ENCODE results near the gene S100A13.
"Not testable (repeated sequence)": the region's sequence is repeated elsewhere in the genome, so short reads cannot be mapped to it uniquely, and the experiment has no call there.

S100A13 gene

GRCh38 chr1:153582836-153583235 lies 44.5 kb downstream of the S100A13 start:
- H3K9ac ChIP-seq (ENCODE audit: low read depth, low read length); H3K4me3 ChIP-seq (ENCODE audit: low read length); H3K27me3 ChIP-seq (ENCODE audit: insufficient read depth, low read length); H3K36me3 ChIP-seq (ENCODE audit: insufficient read depth, low read length); H3K27ac ChIP-seq (ENCODE audit: low read depth, low read length); H3K9me3 ChIP-seq (ENCODE audit: insufficient read depth, low read depth, low read length): not testable (repeated sequence)
- H3K4me1 ChIP-seq (ENCODE audit: insufficient read depth, low read length): peaks cover 19% of the 10 kb centered on the region; the same call in 1 of the 2 replicates
- WGBS: 97% methylated on average over 34 of the region's 34 CpGs

DNA sequence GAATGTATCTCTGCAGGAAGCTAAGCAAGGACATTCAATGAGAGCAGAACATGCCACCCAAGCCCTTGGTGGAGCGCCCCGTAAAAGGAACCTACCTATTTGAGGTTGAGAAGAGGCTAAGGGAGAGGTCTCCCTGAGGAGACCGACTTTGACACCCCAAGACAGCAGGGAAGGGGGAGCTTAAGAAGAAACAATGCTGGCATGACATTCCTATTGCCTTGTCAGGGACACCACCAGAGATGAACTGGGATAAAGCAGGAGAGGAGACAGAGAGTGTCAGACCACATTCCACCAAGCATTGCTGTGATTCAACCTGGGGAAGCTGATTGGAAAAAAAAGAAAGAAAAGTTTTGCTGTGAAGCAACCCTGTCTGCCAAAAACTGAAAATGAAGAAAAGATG lies 48.4 kb downstream of the S100A13 start:
- H3K27ac ChIP-seq (ENCODE audit: low read depth, low read length): peak overlapping the region; percentile 39; the same call in 1 of the 2 replicates
- H3K4me1 ChIP-seq (ENCODE audit: insufficient read depth, low read length): peaks cover 18% of the 10 kb centered on the region; the same call in 1 of the 2 replicates
- no peaks in the 10 kb centered on the region for H3K36me3 ChIP-seq (ENCODE audit: insufficient read depth, low read length)
- 86% methylated on average over 3 of the region's 3 CpGs for WGBS
- peaks cover 3% of the 10 kb centered on the region; the same call in 1 of the 2 replicates for H3K9me3 ChIP-seq (ENCODE audit: insufficient read depth, low read depth, low read length)
- H3K9ac ChIP-seq (ENCODE audit: low read depth, low read length): no peak overlapping the region
- H3K27me3 ChIP-seq (ENCODE audit: insufficient read depth, low read length): no peaks in the 10 kb centered on the region
- no peak overlapping the region for H3K4me3 ChIP-seq (ENCODE audit: low read length)

GRCh38 chr1:153578490-153578889 lies 48.8 kb downstream of the S100A13 start:
- no peak overlapping the region for H3K9ac ChIP-seq (ENCODE audit: low read depth, low read length)
- H3K4me1 ChIP-seq (ENCODE audit: insufficient read depth, low read length): peaks cover 16% of the 10 kb centered on the region; the same call in 1 of the 2 replicates
- H3K4me3 ChIP-seq (ENCODE audit: low read length): no peak overlapping the region
- peaks cover 3% of the 10 kb centered on the region; the same call in 1 of the 2 replicates for H3K9me3 ChIP-seq (ENCODE audit: insufficient read depth, low read depth, low read length)
- no peaks in the 10 kb centered on the region for H3K36me3 ChIP-seq (ENCODE audit: insufficient read depth, low read length)
- no peaks in the 10 kb centered on the region for H3K27me3 ChIP-seq (ENCODE audit: insufficient read depth, low read length)
- H3K27ac ChIP-seq (ENCODE audit: low read depth, low read length): no peak overlapping the region; the same call in 1 of the 2 replicates

DNA sequence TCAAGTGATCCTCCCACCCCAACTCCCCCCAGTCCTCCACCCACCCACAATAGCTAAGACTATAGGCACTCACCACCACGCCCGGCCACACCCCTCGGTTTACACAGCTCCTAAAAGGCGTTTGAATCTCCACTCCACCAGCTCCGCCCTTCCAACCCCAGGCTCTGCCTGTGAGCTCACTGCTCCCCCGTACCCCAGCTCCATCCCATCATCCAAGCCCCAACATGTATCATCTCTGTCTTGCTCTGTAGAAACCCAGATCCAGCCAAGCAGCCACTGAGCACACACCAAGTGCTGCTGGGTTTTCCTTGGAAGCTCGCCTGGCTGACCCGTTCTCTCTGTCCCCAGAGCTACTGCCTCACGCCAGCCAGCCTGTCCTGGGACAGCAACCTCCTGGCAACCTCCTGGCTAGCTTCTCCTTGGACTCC lies 49.7 kb downstream of the S100A13 start:
- H3K27me3 ChIP-seq (ENCODE audit: insufficient read depth, low read length): no peaks in the 10 kb centered on the region
- peaks cover 16% of the 10 kb centered on the region; the same call in 1 of the 2 replicates for H3K4me1 ChIP-seq (ENCODE audit: insufficient read depth, low read length)
- WGBS: 74% methylated on average over 9 of the region's 9 CpGs
- no peak overlapping the region for H3K4me3 ChIP-seq (ENCODE audit: low read length)
- peaks cover 3% of the 10 kb centered on the region; the same call in 1 of the 2 replicates for H3K9me3 ChIP-seq (ENCODE audit: insufficient read depth, low read depth, low read length)
- no peaks in the 10 kb centered on the region for H3K36me3 ChIP-seq (ENCODE audit: insufficient read depth, low read length)
- no peak overlapping the region for H3K9ac ChIP-seq (ENCODE audit: low read depth, low read length)
- no peak overlapping the region for H3K27ac ChIP-seq (ENCODE audit: low read depth, low read length)

- Histone ChIP-seq H3K4me1 (ENCODE audit: insufficient read depth, low read length) (peaks cover 16% of the 10 kb centered on the region; the same call in 1 of the 2 replicates), H3K27me3 (ENCODE audit: insufficient read depth, low read length) (no peaks in the 10 kb centered on the region), H3K27ac (ENCODE audit: low read depth, low read length) (no peak overlapping the region), H3K36me3 (ENCODE audit: insufficient read depth, low read length) (no peaks in the 10 kb centered on the region), H3K9me3 (ENCODE audit: insufficient read depth, low read depth, low read length) (peaks cover 3% of the 10 kb centered on the region; the same call in 1 of the 2 replicates), H3K9ac (ENCODE audit: low read depth, low read length) (no peak overlapping the region), H3K4me3 (ENCODE audit: low read length) (no peak overlapping the region)
- 75% methylated on average over 4 of the region's 4 CpGs for WGBS
These were observed 50.2 kb downstream of the S100A13 start for GRCh38 chr1:153577138-153577537.

GRCh38 chr1:153575497-153575896 lies 51.8 kb downstream of the S100A13 start:
- WGBS: 96% methylated on average over 6 of the region's 10 CpGs
- not testable (repeated sequence) for H3K27ac ChIP-seq (ENCODE audit: low read depth, low read length); H3K9ac ChIP-seq (ENCODE audit: low read depth, low read length); H3K27me3 ChIP-seq (ENCODE audit: insufficient read depth, low read length); H3K4me3 ChIP-seq (ENCODE audit: low read length); H3K9me3 ChIP-seq (ENCODE audit: insufficient read depth, low read depth, low read length); H3K36me3 ChIP-seq (ENCODE audit: insufficient read depth, low read length)
- peaks cover 16% of the 10 kb centered on the region; the same call in 1 of the 2 replicates for H3K4me1 ChIP-seq (ENCODE audit: insufficient read depth, low read length)

DNA sequence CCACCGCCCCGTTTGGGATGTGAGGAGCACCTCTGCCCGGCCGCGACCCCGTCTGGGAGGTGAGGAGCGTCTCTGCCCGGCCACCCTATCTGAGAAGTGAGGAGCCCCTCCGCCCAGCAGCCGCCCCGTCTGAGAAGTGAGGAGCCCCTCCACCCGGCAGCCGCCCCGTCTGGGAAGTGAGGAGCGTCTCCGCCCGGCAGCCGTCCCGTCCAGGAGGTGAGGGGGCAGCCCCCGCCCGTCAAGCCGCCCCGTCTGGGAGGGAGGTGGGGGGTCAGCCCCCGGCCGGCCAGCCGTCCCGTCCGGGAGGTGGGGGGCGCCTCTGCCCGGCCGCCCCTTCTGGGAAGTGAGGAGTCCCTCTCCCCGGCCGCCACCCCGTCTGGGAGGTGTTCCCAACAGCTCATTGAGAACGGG lies 52.2 kb downstream of the S100A13 start:
- H3K9ac ChIP-seq (ENCODE audit: low read depth, low read length); H3K4me3 ChIP-seq (ENCODE audit: low read length); H3K36me3 ChIP-seq (ENCODE audit: insufficient read depth, low read length); H3K27me3 ChIP-seq (ENCODE audit: insufficient read depth, low read length); H3K9me3 ChIP-seq (ENCODE audit: insufficient read depth, low read depth, low read length); H3K27ac ChIP-seq (ENCODE audit: low read depth, low read length): not testable (repeated sequence)
- 92% methylated on average over 35 of the region's 35 CpGs for WGBS
- peaks cover 16% of the 10 kb centered on the region; the same call in 1 of the 2 replicates for H3K4me1 ChIP-seq (ENCODE audit: insufficient read depth, low read length)

- WGBS: 94% methylated on average over 3 of the region's 3 CpGs
- peaks cover 3% of the 10 kb centered on the region; the same call in 1 of the 2 replicates for H3K9me3 ChIP-seq (ENCODE audit: insufficient read depth, low read depth, low read length)
- H3K27ac ChIP-seq (ENCODE audit: low read depth, low read length): no peak overlapping the region
- H3K27me3 ChIP-seq (ENCODE audit: insufficient read depth, low read length): no peaks in the 10 kb centered on the region
- no peak overlapping the region for H3K4me3 ChIP-seq (ENCODE audit: low read length)
- H3K36me3 ChIP-seq (ENCODE audit: insufficient read depth, low read length): no peaks in the 10 kb centered on the region
- H3K4me1 ChIP-seq (ENCODE audit: insufficient read depth, low read length): peaks cover 8% of the 10 kb centered on the region
- H3K9ac ChIP-seq (ENCODE audit: low read depth, low read length): no peak overlapping the region
These were observed 54.0 kb downstream of the S100A13 start for GRCh38 chr1:153573351-153573750.

DNA sequence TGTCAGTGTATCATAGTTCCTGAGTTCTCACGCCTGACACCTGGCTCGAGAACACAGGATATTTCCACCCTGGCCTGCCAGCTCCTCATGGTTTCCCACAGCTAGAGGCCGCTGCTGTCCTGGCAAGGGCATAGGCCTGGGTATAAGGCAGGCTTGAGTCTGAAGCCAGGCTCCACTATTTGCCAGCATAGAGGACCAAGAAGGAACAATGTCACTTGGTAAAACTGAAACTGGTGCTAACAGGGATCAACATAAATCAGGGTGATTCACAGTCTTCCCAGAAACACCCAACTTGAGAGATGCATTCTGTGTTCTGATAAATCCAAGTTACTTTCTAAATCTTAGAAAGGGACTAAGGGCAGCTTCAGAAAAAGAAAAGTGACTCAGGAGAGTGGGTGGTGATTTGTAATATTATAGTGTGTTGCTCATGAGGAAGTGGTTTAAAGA lies 54.7 kb downstream of the S100A13 start:
- no peak overlapping the region for H3K9ac ChIP-seq (ENCODE audit: low read depth, low read length)
- H3K27ac ChIP-seq (ENCODE audit: low read depth, low read length): no peak overlapping the region

DNA sequence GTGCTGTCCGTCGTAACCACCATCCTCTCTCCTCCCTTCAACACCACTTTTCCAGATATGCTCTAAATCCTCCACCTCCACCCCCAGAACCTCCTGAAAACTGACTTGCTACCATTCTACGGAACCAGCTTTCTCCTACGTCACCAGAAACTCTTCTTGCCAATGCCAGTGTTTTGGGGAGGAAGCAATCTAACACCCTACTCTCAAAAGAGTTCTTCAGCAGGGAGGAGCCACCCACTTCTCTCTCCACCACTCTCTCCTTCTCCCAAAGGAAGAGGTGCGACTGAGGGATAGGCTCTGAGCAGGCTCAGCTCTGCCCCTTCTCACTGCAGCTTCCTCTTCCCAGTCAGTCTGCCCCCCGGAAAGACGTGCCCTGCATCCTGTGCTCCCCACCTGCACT lies 55.6 kb downstream of the S100A13 start:
- Histone ChIP-seq H3K9me3 (ENCODE audit: insufficient read depth, low read depth, low read length) (peaks cover 3% of the 10 kb centered on the region; the same call in 1 of the 2 replicates), H3K36me3 (ENCODE audit: insufficient read depth, low read length) (no peaks in the 10 kb centered on the region), H3K4me3 (ENCODE audit: low read length) (no peak overlapping the region), H3K4me1 (ENCODE audit: insufficient read depth, low read length) (peaks cover 16% of the 10 kb centered on the region), H3K9ac (ENCODE audit: low read depth, low read length) (no peak overlapping the region), H3K27ac (ENCODE audit: low read depth, low read length) (no peak overlapping the region), H3K27me3 (ENCODE audit: insufficient read depth, low read length) (no peaks in the 10 kb centered on the region)
- 84% methylated on average over 7 of the region's 7 CpGs for WGBS

More for the DNA sequence above, 54.7 kb downstream of the S100A13 start:
- Histone ChIP-seq H3K4me1 (ENCODE audit: insufficient read depth, low read length) (peaks cover 8% of the 10 kb centered on the region), H3K4me3 (ENCODE audit: low read length) (no peak overlapping the region), H3K36me3 (ENCODE audit: insufficient read depth, low read length) (no peaks in the 10 kb centered on the region), H3K27me3 (ENCODE audit: insufficient read depth, low read length) (no peaks in the 10 kb centered on the region), H3K9me3 (ENCODE audit: insufficient read depth, low read depth, low read length) (peaks cover 3% of the 10 kb centered on the region; the same call in 1 of the 2 replicates)
- 48% methylated on average over 3 of the region's 3 CpGs for WGBS

- H3K27ac ChIP-seq (ENCODE audit: low read depth, low read length): no peak overlapping the region
- WGBS: 96% methylated on average over 5 of the region's 5 CpGs
- no peak overlapping the region for H3K9ac ChIP-seq (ENCODE audit: low read depth, low read length)
- no peak overlapping the region for H3K4me3 ChIP-seq (ENCODE audit: low read length)
- peaks cover 3% of the 10 kb centered on the region; the same call in 1 of the 2 replicates for H3K9me3 ChIP-seq (ENCODE audit: insufficient read depth, low read depth, low read length)
- peaks cover 23% of the 10 kb centered on the region for H3K4me1 ChIP-seq (ENCODE audit: insufficient read depth, low read length)
- H3K36me3 ChIP-seq (ENCODE audit: insufficient read depth, low read length): no peaks in the 10 kb centered on the region
- H3K27me3 ChIP-seq (ENCODE audit: insufficient read depth, low read length): no peaks in the 10 kb centered on the region
These were observed 56.4 kb downstream of the S100A13 start for GRCh38 chr1:153570874-153571273.

DNA sequence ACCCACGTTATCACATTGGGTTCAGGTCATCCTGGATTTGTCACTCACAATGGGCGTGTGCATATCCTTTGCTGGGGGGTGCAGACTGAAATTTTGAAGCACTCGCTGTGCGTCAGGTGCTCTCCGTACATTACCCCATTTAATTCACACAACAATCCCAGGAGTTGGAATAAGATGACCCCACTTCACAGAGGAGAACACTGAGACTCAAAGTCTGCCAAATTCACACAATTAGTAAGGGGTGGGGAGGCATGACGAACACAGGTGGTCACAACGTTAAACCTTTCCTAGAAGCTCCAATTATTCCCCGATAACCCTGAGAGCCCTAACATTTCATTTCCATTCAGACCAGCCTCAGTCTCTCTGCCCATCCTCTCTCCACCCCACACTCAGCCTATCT lies 57.8 kb downstream of the S100A13 start:
- WGBS: 96% methylated on average over 8 of the region's 8 CpGs
- no peak overlapping the region for H3K9ac ChIP-seq (ENCODE audit: low read depth, low read length)

More for the DNA sequence above, 57.8 kb downstream of the S100A13 start:
- Histone ChIP-seq H3K27ac (ENCODE audit: low read depth, low read length) (no peak overlapping the region), H3K36me3 (ENCODE audit: insufficient read depth, low read length) (no peaks in the 10 kb centered on the region), H3K4me3 (ENCODE audit: low read length) (no peak overlapping the region), H3K4me1 (ENCODE audit: insufficient read depth, low read length) (peaks cover 31% of the 10 kb centered on the region), H3K27me3 (ENCODE audit: insufficient read depth, low read length) (no peaks in the 10 kb centered on the region), H3K9me3 (ENCODE audit: insufficient read depth, low read depth, low read length) (peaks cover 3% of the 10 kb centered on the region; the same call in 1 of the 2 replicates)
